K562 (cell line): Measurements from ENCODE around the gene RASIP1. TPM values are rescaled to one million over a fixed set of nuclear protein-coding genes. Genes with fewer than 3 reads are reported as not detected.
A peak's percentile ranks its signal among the peaks of the same experiment; 100 is the strongest.

ENCODE experiments used
- BRF1 ChIP-seq: IDR thresholded peaks from 3 replicates; pipeline ENCODE4 v1.6.1; 2011; ENCODE audit warnings: borderline replicate concordance, mild to moderate bottlenecking; ENCODE audit not compliant: insufficient read length; ENCODE audit errors: extremely low read depth
- JUND ChIP-seq, 2 experiments: IDR thresholded peaks; 2 replicates in 1 of 2; 3 replicates in 1 of 2; pipeline ENCODE4 v1.6.1; 2011; ENCODE audit warnings: borderline replicate concordance in 2 of 2, low read depth in 2 of 2, low read length in 2 of 2, improper control_type of control experiment in 1 of 2, missing biosample characterization in 1 of 2, missing genetic modification characterization in 1 of 2, missing genetic modification reagents in 1 of 2
- MTA1 ChIP-seq: fragments of 450-650 bp; IDR thresholded peaks from 2 replicates; pipeline ENCODE4 v1.6.1; 2017; ENCODE audit warnings: borderline replicate concordance
- RNF2 ChIP-seq: sonication (generic); IDR thresholded peaks from 2 replicates; pipeline ENCODE4 v1.6.1; 2016
- SP2 ChIP-seq: IDR thresholded peaks from 2 replicates; pipeline ENCODE4 v1.6.1; 2011; ENCODE audit warnings: mild to moderate bottlenecking, low read depth, low read length, moderate library complexity; ENCODE audit not compliant: poor library complexity, severe bottlenecking; ENCODE audit errors: extremely low read depth
- TEAD2 ChIP-seq: fragments of 450-650 bp; IDR thresholded peaks from 2 replicates; pipeline ENCODE4 v1.6.1; 2016; ENCODE audit warnings: missing genetic modification characterization, control low read depth, missing compliant biosample characterization
- ZNF232 ChIP-seq: sonication (generic); formaldehyde crosslinking; IDR thresholded peaks from 2 replicates; pipeline ENCODE4 v1.8.0; 2022; ENCODE audit warnings: mild to moderate bottlenecking, missing genetic modification reagents
- polyA plus RNA-seq, 8 experiments: library from polyadenylated mRNA; depleted of rRNA in 4 of 8; stranded (reverse) in 5 of 8; unstranded in 3 of 8; fragments of >200 nt; fragmentation: Nextera tagmentation in 2 of 8; fragmentation: Illumina TruSeq in 1 of 8; extraction: Ambion mirVana in 2 of 8; extraction: Trizol in 1 of 8; gene quantifications; 2 replicates each; pipeline versions ENCODE4 v1.2.1 to v1.2.3, GENCODE V29; 2011 to 2014; ENCODE audit warnings: inconsistent platforms in 1 of 8, missing spikeins in 1 of 8
- total RNA-seq, 7 experiments: library from RNA; depleted of rRNA in 6 of 7; stranded (reverse); fragments of >200 nt in 6 of 7; fragmentation: Illumina TruSeq in 2 of 7; extraction: Trizol in 2 of 7; gene quantifications; 2 replicates each; pipeline versions ENCODE4 v1.2.1 to v1.2.3, GENCODE V29; 2011 to 2021; ENCODE audit warnings: low replicate concordance in 1 of 7
- TF ChIP-seq, protein P1 (sequence below): fragments of 200-600 bp; sonication (generic); IDR thresholded peaks from one replicate; pipeline ENCODE4 v1.6.1; 2012; ENCODE audit warnings: mild to moderate bottlenecking, low read depth, low read length, inconsistent platforms
- TF ChIP-seq, protein P2 (sequence below): fragments of 250-450 bp; sonication (Bioruptor Pico); IDR thresholded peaks from 2 replicates; pipeline ENCODE4 v1.5.0; 2021
- TF ChIP-seq, protein P3 (sequence below), 2 experiments: fragments of 200-800 bp in 1 of 2; sonication (Bioruptor generic) in 1 of 2; sonication (generic) in 1 of 2; formaldehyde crosslinking in 1 of 2; IDR thresholded peaks in 1 of 2; conservative IDR thresholded peaks in 1 of 2; 2 replicates each; pipeline versions ENCODE4 v1.5.0 to v1.6.1; 2016 to 2020; ENCODE audit warnings: missing compliant biosample characterization in 1 of 2, missing genetic modification characterization in 1 of 2, missing genetic modification reagents in 1 of 2
- TF ChIP-seq, protein P4 (sequence below), 2 experiments: fragments of 450-650 bp; conservative IDR thresholded peaks; 2 replicates each; pipeline ENCODE4 v1.6.1; 2017; ENCODE audit warnings: mild to moderate bottlenecking in 2 of 2, moderate library complexity in 2 of 2

RASIP1 gene
- total and polyA plus RNA-seq, 9 of the 15 experiments (the other 6 are each of a cell fraction or from before 2014, with no cell fraction given): 0.20 to 4.7 (median 1.5) TPM

DNA sequence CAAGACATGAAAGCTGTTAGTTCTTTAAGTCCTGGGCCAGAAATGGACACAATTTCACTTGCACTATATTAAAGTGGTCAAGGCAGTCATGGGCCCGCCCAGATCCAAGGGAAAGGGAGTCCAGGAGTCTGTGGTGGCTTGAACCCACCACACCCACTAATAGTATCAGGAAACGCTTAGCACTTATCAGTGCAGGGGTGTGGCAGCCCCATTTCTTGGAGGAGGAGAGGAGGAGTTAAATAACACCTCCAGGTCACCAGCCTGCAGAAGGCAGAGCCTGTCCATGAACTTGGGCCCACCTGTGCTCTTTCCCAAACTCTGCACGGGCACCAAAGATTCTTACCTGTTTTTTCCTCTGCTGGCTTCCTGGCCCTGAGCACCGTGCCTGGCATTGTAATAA is 62.2 kb downstream of the RASIP1 start (continued):
- TF ChIP-seq, protein P1, sequence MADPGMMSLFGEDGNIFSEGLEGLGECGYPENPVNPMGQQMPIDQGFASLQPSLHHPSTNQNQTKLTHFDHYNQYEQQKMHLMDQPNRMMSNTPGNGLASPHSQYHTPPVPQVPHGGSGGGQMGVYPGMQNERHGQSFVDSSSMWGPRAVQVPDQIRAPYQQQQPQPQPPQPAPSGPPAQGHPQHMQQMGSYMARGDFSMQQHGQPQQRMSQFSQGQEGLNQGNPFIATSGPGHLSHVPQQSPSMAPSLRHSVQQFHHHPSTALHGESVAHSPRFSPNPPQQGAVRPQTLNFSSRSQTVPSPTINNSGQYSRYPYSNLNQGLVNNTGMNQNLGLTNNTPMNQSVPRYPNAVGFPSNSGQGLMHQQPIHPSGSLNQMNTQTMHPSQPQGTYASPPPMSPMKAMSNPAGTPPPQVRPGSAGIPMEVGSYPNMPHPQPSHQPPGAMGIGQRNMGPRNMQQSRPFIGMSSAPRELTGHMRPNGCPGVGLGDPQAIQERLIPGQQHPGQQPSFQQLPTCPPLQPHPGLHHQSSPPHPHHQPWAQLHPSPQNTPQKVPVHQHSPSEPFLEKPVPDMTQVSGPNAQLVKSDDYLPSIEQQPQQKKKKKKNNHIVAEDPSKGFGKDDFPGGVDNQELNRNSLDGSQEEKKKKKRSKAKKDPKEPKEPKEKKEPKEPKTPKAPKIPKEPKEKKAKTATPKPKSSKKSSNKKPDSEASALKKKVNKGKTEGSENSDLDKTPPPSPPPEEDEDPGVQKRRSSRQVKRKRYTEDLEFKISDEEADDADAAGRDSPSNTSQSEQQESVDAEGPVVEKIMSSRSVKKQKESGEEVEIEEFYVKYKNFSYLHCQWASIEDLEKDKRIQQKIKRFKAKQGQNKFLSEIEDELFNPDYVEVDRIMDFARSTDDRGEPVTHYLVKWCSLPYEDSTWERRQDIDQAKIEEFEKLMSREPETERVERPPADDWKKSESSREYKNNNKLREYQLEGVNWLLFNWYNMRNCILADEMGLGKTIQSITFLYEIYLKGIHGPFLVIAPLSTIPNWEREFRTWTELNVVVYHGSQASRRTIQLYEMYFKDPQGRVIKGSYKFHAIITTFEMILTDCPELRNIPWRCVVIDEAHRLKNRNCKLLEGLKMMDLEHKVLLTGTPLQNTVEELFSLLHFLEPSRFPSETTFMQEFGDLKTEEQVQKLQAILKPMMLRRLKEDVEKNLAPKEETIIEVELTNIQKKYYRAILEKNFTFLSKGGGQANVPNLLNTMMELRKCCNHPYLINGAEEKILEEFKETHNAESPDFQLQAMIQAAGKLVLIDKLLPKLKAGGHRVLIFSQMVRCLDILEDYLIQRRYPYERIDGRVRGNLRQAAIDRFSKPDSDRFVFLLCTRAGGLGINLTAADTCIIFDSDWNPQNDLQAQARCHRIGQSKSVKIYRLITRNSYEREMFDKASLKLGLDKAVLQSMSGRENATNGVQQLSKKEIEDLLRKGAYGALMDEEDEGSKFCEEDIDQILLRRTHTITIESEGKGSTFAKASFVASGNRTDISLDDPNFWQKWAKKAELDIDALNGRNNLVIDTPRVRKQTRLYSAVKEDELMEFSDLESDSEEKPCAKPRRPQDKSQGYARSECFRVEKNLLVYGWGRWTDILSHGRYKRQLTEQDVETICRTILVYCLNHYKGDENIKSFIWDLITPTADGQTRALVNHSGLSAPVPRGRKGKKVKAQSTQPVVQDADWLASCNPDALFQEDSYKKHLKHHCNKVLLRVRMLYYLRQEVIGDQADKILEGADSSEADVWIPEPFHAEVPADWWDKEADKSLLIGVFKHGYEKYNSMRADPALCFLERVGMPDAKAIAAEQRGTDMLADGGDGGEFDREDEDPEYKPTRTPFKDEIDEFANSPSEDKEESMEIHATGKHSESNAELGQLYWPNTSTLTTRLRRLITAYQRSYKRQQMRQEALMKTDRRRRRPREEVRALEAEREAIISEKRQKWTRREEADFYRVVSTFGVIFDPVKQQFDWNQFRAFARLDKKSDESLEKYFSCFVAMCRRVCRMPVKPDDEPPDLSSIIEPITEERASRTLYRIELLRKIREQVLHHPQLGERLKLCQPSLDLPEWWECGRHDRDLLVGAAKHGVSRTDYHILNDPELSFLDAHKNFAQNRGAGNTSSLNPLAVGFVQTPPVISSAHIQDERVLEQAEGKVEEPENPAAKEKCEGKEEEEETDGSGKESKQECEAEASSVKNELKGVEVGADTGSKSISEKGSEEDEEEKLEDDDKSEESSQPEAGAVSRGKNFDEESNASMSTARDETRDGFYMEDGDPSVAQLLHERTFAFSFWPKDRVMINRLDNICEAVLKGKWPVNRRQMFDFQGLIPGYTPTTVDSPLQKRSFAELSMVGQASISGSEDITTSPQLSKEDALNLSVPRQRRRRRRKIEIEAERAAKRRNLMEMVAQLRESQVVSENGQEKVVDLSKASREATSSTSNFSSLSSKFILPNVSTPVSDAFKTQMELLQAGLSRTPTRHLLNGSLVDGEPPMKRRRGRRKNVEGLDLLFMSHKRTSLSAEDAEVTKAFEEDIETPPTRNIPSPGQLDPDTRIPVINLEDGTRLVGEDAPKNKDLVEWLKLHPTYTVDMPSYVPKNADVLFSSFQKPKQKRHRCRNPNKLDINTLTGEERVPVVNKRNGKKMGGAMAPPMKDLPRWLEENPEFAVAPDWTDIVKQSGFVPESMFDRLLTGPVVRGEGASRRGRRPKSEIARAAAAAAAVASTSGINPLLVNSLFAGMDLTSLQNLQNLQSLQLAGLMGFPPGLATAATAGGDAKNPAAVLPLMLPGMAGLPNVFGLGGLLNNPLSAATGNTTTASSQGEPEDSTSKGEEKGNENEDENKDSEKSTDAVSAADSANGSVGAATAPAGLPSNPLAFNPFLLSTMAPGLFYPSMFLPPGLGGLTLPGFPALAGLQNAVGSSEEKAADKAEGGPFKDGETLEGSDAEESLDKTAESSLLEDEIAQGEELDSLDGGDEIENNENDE: no peak
- TF ChIP-seq JUND (IDR thresholded peaks at IDR 0.05; ENCODE audit: borderline replicate concordance, low read depth, low read length) (0 out of 2 replicates have a peak, but pooled peaks have one; percentile 18), JUND (tag; IDR thresholded peaks at IDR 0.05; ENCODE audit: borderline replicate concordance, low read depth, low read length) (no peak; the same call in 2 of the 3 replicates), ZNF232 (no peak), TEAD2 (tag) (no peak), MTA1 (no peak), RNF2 (peak; percentile 46; the same call in 1 of the 2 replicates), BRF1 (no peak), SP2 (no peak)
- TF ChIP-seq, protein P2, sequence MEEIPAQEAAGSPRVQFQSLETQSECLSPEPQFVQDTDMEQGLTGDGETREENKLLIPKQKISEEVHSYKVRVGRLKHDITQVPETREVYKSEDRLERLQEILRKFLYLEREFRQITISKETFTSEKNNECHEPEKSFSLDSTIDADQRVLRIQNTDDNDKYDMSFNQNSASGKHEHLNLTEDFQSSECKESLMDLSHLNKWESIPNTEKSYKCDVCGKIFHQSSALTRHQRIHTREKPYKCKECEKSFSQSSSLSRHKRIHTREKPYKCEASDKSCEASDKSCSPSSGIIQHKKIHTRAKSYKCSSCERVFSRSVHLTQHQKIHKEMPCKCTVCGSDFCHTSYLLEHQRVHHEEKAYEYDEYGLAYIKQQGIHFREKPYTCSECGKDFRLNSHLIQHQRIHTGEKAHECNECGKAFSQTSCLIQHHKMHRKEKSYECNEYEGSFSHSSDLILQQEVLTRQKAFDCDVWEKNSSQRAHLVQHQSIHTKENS (CRISPR knock-in tag): no peak
- TF ChIP-seq, protein P3, sequence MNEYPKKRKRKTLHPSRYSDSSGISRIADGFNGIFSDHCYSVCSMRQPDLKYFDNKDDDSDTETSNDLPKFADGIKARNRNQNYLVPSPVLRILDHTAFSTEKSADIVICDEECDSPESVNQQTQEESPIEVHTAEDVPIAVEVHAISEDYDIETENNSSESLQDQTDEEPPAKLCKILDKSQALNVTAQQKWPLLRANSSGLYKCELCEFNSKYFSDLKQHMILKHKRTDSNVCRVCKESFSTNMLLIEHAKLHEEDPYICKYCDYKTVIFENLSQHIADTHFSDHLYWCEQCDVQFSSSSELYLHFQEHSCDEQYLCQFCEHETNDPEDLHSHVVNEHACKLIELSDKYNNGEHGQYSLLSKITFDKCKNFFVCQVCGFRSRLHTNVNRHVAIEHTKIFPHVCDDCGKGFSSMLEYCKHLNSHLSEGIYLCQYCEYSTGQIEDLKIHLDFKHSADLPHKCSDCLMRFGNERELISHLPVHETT (CRISPR knock-in tag; conservative IDR thresholded peaks at IDR 0.05 in 1 of 2, IDR thresholded peaks at IDR 0.05 in 1 of 2): no peak
- TF ChIP-seq, protein P4, sequence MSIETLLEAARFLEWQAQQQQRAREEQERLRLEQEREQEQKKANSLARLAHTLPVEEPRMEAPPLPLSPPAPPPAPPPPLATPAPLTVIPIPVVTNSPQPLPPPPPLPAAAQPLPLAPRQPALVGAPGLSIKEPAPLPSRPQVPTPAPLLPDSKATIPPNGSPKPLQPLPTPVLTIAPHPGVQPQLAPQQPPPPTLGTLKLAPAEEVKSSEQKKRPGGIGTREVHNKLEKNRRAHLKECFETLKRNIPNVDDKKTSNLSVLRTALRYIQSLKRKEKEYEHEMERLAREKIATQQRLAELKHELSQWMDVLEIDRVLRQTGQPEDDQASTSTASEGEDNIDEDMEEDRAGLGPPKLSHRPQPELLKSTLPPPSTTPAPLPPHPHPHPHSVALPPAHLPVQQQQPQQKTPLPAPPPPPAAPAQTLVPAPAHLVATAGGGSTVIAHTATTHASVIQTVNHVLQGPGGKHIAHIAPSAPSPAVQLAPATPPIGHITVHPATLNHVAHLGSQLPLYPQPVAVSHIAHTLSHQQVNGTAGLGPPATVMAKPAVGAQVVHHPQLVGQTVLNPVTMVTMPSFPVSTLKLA (conservative IDR thresholded peaks at IDR 0.05): no peak
